ENCODE measurements around the gene SMIM10L1.

SMIM10L1 gene

GRCh38 chr12:11202811-11203210 is 31.8 kb downstream of the SMIM10L1 start:
- no peak for DNase-seq

- no peak for DNase-seq
These were observed 33.2 kb downstream of the SMIM10L1 start for GRCh38 chr12:11204173-11204572.

- DNase-seq = no peak
These were observed 38.1 kb downstream of the SMIM10L1 start for GRCh38 chr12:11209113-11209512.

Measured in NCI-H510A (cell line).